Type B pancreatic cell (in vitro differentiated cells): ENCODE results near the gene SAP30. TPM values are rescaled to one million over a fixed set of nuclear protein-coding genes. Genes with fewer than 3 reads are reported as not detected.

ENCODE experiments used
- DNase-seq: peaks from one replicate; pipeline ENCODE4 v3.0.0; 2021; ENCODE audit warnings: mixed read lengths; ENCODE audit not compliant: unreplicated experiment; ENCODE audit errors: extremely low spot score
- H3K27ac Mint-ChIP-seq: 2 replicates; pipeline ENCODE4 v1.8.0; 2021; ENCODE audit warnings: mild to moderate bottlenecking, mixed read lengths
- H3K27me3 Mint-ChIP-seq: 2 replicates; pipeline ENCODE4 v1.8.0; 2021; ENCODE audit warnings: mixed read lengths
- H3K36me3 Mint-ChIP-seq: 2 replicates; pipeline ENCODE4 v1.8.0; 2021; ENCODE audit warnings: mixed read lengths
- H3K4me1 Mint-ChIP-seq: one replicate; pipeline ENCODE4 v1.8.0; 2021; ENCODE audit warnings: mixed read lengths; ENCODE audit not compliant: unreplicated experiment
- H3K4me3 Mint-ChIP-seq: 2 replicates; pipeline ENCODE4 v1.8.0; 2021; ENCODE audit warnings: mild to moderate bottlenecking, mixed read lengths
- H3K9me3 Mint-ChIP-seq: 2 replicates; pipeline ENCODE4 v1.8.0; 2021; ENCODE audit warnings: mixed read lengths
- total RNA-seq: library from RNA; stranded (reverse); gene quantifications from 2 replicates; pipeline ENCODE4 v1.2.1, GENCODE V29; 2021; ENCODE audit warnings: low replicate concordance
- TF ChIP-seq, protein P1 (sequence below): fragments of 200-600 bp; sonication (generic); conservative IDR thresholded peaks from 2 replicates; pipeline ENCODE4 v1.5.0; 2021; ENCODE audit warnings: antibody characterized with exemption, mild to moderate bottlenecking

SAP30 gene
- total RNA-seq, 1 donor from 2014 or later, result 21.3 TPM

DNA sequence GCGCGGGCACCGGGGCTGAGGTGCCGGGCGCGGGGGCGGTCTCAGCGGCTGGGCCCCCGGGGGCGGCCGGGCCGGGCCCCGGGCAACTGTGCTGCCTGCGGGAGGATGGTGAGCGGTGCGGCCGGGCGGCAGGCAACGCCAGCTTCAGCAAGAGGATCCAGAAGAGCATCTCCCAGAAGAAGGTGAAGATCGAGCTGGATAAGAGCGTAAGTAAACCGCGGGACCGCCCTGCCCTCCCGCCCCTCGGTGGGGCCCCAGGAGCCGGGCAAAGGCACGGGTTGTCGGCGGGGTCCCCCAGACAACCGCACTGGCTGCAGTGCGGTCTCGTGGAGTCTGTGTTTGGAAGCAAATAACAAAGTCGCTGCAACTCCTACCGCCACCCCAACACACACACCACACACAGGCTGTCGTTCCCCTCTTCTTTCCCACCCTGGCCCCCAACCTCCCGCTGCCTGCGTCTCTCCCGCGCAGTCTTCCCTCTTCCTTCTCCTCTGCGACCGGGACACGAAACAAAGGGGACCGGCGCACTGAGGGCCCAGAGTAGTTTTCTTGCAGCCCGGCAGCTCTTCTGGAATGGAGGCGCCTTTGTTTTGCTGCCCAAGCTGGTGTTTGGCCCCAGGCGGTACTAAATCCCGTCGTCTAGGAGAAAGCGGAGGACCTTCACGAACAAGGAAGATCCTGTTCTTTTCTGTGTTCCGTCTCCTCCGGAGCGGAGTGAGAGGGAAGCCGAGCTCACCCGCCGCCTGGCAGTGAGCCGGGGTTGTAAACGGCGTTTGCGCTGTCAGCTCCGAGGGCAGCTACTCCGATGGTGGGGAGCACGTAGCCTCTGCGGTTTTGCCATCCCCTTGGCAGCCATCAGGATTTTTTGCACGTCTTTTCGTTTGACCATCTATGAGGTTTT lies 788 bp downstream of the SAP30 start:
- no peaks in the 10 kb centered on the region for H3K27me3 Mint-ChIP-seq
- peak; percentile 77 for DNase-seq
- H3K4me3 Mint-ChIP-seq, result peak overlapping the region; percentile 97
- peaks cover 7% of the 10 kb centered on the region for H3K36me3 Mint-ChIP-seq
- TF ChIP-seq, protein P1, sequence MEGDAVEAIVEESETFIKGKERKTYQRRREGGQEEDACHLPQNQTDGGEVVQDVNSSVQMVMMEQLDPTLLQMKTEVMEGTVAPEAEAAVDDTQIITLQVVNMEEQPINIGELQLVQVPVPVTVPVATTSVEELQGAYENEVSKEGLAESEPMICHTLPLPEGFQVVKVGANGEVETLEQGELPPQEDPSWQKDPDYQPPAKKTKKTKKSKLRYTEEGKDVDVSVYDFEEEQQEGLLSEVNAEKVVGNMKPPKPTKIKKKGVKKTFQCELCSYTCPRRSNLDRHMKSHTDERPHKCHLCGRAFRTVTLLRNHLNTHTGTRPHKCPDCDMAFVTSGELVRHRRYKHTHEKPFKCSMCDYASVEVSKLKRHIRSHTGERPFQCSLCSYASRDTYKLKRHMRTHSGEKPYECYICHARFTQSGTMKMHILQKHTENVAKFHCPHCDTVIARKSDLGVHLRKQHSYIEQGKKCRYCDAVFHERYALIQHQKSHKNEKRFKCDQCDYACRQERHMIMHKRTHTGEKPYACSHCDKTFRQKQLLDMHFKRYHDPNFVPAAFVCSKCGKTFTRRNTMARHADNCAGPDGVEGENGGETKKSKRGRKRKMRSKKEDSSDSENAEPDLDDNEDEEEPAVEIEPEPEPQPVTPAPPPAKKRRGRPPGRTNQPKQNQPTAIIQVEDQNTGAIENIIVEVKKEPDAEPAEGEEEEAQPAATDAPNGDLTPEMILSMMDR, result no peak
- H3K27ac Mint-ChIP-seq, result peak overlapping the region; percentile 96
- no peaks in the 10 kb centered on the region for H3K9me3 Mint-ChIP-seq
- peaks cover 12% of the 10 kb centered on the region for H3K4me1 Mint-ChIP-seq

GRCh38 chr4:173374588-173374987 lies 3.8 kb downstream of the SAP30 start:
- peaks cover 7% of the 10 kb centered on the region for H3K36me3 Mint-ChIP-seq
- peaks cover 9% of the 10 kb centered on the region for H3K4me1 Mint-ChIP-seq
- H3K27me3 Mint-ChIP-seq, result no peaks in the 10 kb centered on the region
- TF ChIP-seq, protein P1, result no peak
- DNase-seq, result no peak
- H3K27ac Mint-ChIP-seq, result no peak overlapping the region
- no peak overlapping the region for H3K4me3 Mint-ChIP-seq
- no peaks in the 10 kb centered on the region for H3K9me3 Mint-ChIP-seq

DNA sequence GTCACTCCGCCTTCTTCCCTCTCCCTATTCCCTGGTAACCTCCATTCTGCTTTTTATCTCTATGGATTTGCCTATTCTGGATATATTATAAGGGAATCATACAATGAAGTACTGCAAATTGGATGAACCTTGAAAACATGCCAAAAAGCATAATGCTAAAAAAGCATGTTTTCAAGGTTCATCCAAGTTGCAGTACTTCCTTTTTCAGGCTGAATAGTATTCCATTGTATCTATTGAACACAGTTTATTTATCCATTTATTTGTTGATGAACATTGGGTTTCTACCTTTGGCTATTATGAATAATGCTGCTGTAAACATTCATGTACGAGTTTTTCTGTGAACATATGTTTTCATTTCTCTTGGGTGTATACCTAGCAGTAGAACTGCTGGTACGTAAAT lies 9.2 kb downstream of the SAP30 start:
- H3K9me3 Mint-ChIP-seq, result no peaks in the 10 kb centered on the region
- no peak overlapping the region for H3K4me3 Mint-ChIP-seq
- TF ChIP-seq, protein P1, result no peak
- no peak overlapping the region for H3K27ac Mint-ChIP-seq
- no peaks in the 10 kb centered on the region for H3K27me3 Mint-ChIP-seq
- H3K4me1 Mint-ChIP-seq, result no peaks in the 10 kb centered on the region
- no peak for DNase-seq
- H3K36me3 Mint-ChIP-seq, result peaks cover 10% of the 10 kb centered on the region

DNA sequence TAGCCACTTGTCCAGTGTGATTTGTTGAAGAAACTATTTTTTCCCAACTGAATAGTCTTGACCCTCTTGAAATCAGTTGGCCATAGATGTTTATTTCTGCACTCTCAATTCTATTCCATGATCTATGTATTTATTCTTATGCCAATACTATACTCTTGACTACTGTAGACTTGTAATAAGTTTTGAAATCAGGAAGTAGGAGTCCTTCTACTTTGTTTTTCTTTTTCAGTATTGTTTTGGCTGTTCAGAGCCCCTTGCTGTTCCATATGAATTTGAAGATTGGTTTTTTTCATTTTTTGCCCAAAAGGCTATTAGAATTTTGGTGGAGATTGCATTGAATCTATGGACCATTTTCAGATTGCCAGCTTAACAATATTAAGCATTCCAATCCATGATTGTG lies 10.2 kb downstream of the SAP30 start:
- no peaks in the 10 kb centered on the region for H3K9me3 Mint-ChIP-seq
- no peak overlapping the region for H3K27ac Mint-ChIP-seq
- DNase-seq, result no peak
- no peaks in the 10 kb centered on the region for H3K4me1 Mint-ChIP-seq
- no peak overlapping the region for H3K4me3 Mint-ChIP-seq
- TF ChIP-seq, protein P1, result no peak
- peaks cover 6% of the 10 kb centered on the region for H3K36me3 Mint-ChIP-seq
- H3K27me3 Mint-ChIP-seq, result no peaks in the 10 kb centered on the region

DNA sequence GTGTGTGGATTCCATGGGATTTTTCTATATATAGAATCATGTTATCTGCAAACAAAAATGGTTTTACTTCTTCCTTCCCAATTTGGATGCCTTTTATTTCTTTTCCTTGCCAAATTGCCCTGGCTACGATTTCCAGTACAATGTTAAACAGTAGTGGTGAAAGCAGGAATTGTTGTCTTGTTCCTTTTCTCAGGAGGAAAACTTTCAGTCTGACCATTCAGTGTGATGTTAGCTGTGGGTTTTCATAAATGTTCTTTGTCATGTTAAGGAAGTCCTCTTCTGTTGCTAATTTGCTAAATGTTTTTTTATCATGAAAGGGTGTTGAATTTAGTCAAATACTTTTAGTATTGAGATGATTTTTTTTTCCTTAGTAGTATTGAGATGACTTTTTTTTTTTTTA lies 10.9 kb downstream of the SAP30 start:
- Mint-ChIP-seq H3K36me3 (peaks cover 3% of the 10 kb centered on the region), H3K27me3 (no peaks in the 10 kb centered on the region), H3K4me3 (no peak overlapping the region), H3K27ac (no peak overlapping the region), H3K4me1 (no peaks in the 10 kb centered on the region), H3K9me3 (no peaks in the 10 kb centered on the region)
- TF ChIP-seq, protein P1, result no peak
- DNase-seq, result no peak
